Measurements from ENCODE around the gene DLL4.

DNA sequence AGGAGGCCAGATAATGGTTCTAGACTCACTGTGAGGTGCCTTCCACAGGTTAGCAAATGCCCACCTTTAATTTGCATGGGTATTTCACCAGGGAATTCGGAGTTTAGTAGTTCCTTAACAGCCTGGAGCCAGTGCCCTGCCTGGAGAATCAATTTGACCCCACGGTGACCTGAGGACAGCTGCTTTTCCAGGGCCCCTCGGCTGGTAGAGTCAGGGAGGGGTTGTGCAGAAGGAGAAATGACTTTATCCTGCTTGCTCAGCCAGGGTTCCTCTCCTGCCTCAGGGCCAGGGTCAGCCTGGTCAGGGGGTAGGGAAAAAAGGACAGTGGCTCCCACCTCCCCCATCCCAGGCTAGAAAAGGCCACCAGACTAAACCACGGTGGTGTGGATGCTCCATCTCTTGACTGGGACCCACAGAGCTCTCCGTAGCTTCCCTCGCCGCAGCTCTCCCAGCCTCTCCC, 12.0 kb downstream of the DLL4 start:
- TF ChIP-seq, protein P1, sequence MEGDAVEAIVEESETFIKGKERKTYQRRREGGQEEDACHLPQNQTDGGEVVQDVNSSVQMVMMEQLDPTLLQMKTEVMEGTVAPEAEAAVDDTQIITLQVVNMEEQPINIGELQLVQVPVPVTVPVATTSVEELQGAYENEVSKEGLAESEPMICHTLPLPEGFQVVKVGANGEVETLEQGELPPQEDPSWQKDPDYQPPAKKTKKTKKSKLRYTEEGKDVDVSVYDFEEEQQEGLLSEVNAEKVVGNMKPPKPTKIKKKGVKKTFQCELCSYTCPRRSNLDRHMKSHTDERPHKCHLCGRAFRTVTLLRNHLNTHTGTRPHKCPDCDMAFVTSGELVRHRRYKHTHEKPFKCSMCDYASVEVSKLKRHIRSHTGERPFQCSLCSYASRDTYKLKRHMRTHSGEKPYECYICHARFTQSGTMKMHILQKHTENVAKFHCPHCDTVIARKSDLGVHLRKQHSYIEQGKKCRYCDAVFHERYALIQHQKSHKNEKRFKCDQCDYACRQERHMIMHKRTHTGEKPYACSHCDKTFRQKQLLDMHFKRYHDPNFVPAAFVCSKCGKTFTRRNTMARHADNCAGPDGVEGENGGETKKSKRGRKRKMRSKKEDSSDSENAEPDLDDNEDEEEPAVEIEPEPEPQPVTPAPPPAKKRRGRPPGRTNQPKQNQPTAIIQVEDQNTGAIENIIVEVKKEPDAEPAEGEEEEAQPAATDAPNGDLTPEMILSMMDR (IDR thresholded peaks at IDR 0.05), result no peak
- TF ChIP-seq POLR2A (IDR thresholded peaks at IDR 0.05), result no peak
